K562 (cell line): ENCODE results near the gene COL16A1. TPM values are rescaled to one million over a fixed set of nuclear protein-coding genes. Genes with fewer than 3 reads are reported as not detected.

Source experiments
- ATAC-seq: fragments of 200-7000 bp; cut with Tn5 transposase; 3 replicates; pipeline ENCODE4 v1.9.1; 2020; ENCODE audit warnings: moderate library complexity
- BruUV-seq: library from RNA; stranded (reverse); fragments of 400-500 nt; replicated peaks from 2 replicates; lab custom pipeline; 2021; lab: Mats Ljungman, UMichigan
- CTCF ChIA-PET: fragments of 300-600 bp; formaldehyde crosslinking; extraction: SDS; loops from one replicate; lab custom pipeline; 2021; ENCODE audit warnings: low intra/inter-chr PET ratio; lab: Yijun Ruan, JAX
- POLR2A ChIA-PET: fragments of 300-600, 350-650 bp; sonication (Branson Sonifier 250); formaldehyde crosslinking; extraction: SDS; loops from one replicate; lab custom pipeline; 2021; ENCODE audit warnings: antibody characterized with exemption, inconsistent platforms; lab: Yijun Ruan, JAX
- DNase-seq, 4 experiments: peaks; one replicate each; pipeline versions ENCODE4 v3.0.0 to v3.0.0-alpha.2; 2011 to 2018; ENCODE audit warnings: low spot score in 3 of 4, mixed read lengths in 3 of 4; ENCODE audit errors: extremely low read depth in 1 of 4
- FAIRE-seq: peaks from 2 replicates; lab custom pipeline; 2011; peaks lifted over from hg19 to GRCh38; lab: Jason Lieb, UNC
- H2AFZ ChIP-seq: 2 replicates; pipeline ENCODE4 v1.6.0; 2011; ENCODE audit warnings: low read depth, low read length, control low read depth, inconsistent platforms
- H3K27ac ChIP-seq: fragments of 200-600 bp; 3 replicates; pipeline ENCODE4 v1.8.0; 2011; ENCODE audit warnings: low read depth, mild to moderate bottlenecking, control low read depth, inconsistent platforms, low read length, moderate library complexity, mixed read lengths; ENCODE audit errors: extremely low read depth
- H3K27me3 ChIP-seq, 2 experiments: fragments of 300-600 bp in 1 of 2; 2 replicates in 1 of 2; 3 replicates in 1 of 2; pipeline versions ENCODE4 v1.6.0 to v1.8.0; 2011; ENCODE audit warnings: inconsistent platforms in 2 of 2, low read length in 2 of 2, mild to moderate bottlenecking in 1 of 2, mixed read lengths in 1 of 2, moderate library complexity in 1 of 2; ENCODE audit not compliant: control insufficient read depth in 2 of 2, insufficient read depth in 2 of 2
- H3K36me3 ChIP-seq: fragments of 300-600 bp; 3 replicates; pipeline ENCODE4 v1.8.0; 2011; ENCODE audit warnings: mild to moderate bottlenecking, low read length, inconsistent platforms; ENCODE audit not compliant: control insufficient read depth, insufficient read depth
- H3K4me1 ChIP-seq, 2 experiments: fragments of 200-600 bp in 1 of 2; replicated peaks in 1 of 2; 2 replicates in 1 of 2; 3 replicates in 1 of 2; pipeline versions ENCODE4 v1.5.1 to v1.8.0; 2011; ENCODE audit warnings: inconsistent platforms in 2 of 2, low read length in 2 of 2, mild to moderate bottlenecking in 1 of 2, mixed read lengths in 1 of 2, moderate library complexity in 1 of 2; ENCODE audit not compliant: control insufficient read depth in 2 of 2, insufficient read depth in 2 of 2
- H3K4me2 ChIP-seq: 2 replicates; pipeline ENCODE4 v1.6.1; 2011; ENCODE audit warnings: low read length, control low read depth, inconsistent platforms, mixed read lengths; ENCODE audit not compliant: insufficient read depth
- H3K4me3 ChIP-seq: fragments of 200-600 bp; sonication (generic), shearing (Covaris generic); 2 replicates; pipeline ENCODE4 v1.5.1; 2016; ENCODE audit warnings: control low read depth, inconsistent platforms
- H3K79me2 ChIP-seq: fragments of 200-600 bp; 3 replicates; pipeline ENCODE4 v1.8.0; 2011; ENCODE audit warnings: low read length, inconsistent platforms; ENCODE audit not compliant: control insufficient read depth, insufficient read depth
- H3K9ac ChIP-seq, 2 experiments: 2 replicates each; pipeline versions ENCODE4 v1.6.0 to v1.6.1; 2011; ENCODE audit warnings: low read depth in 2 of 2, low read length in 2 of 2, control low read depth in 1 of 2, inconsistent platforms in 1 of 2, mild to moderate bottlenecking in 1 of 2, mixed read lengths in 1 of 2; ENCODE audit not compliant: insufficient read depth in 1 of 2
- H3K9me1 ChIP-seq: one replicate; pipeline ENCODE4 v1.6.0; 2011; ENCODE audit warnings: inconsistent platforms, mild to moderate bottlenecking, low read length, moderate library complexity; ENCODE audit not compliant: control insufficient read depth, insufficient read depth
- H3K9me3 ChIP-seq: replicated peaks from 2 replicates; pipeline ENCODE4 v1.5.1; 2011; ENCODE audit warnings: low read depth, low read length, inconsistent platforms; ENCODE audit not compliant: control insufficient read depth, insufficient read depth
- H4K20me1 ChIP-seq: replicated peaks from 2 replicates; pipeline ENCODE4 v1.6.1; 2011; ENCODE audit warnings: low read length, inconsistent platforms, mixed read lengths; ENCODE audit not compliant: control insufficient read depth, insufficient read depth
- ATF7 ChIP-seq: fragments of 450-650 bp; IDR thresholded peaks from 2 replicates; pipeline ENCODE4 v1.7.1; 2014; ENCODE audit warnings: mild to moderate bottlenecking, moderate library complexity
- BDP1 ChIP-seq: IDR thresholded peaks from 3 replicates; pipeline ENCODE4 v1.6.1; 2011; ENCODE audit not compliant: insufficient read length, insufficient read depth
- CREB5 ChIP-seq: fragments of 250-450 bp; sonication (Bioruptor Pico); IDR thresholded peaks from 2 replicates; pipeline ENCODE4 v1.5.0; 2020; ENCODE audit warnings: mild to moderate bottlenecking
- PHTF2 ChIP-seq: fragments of 250-450 bp; sonication (Bioruptor Pico); IDR thresholded peaks from 2 replicates; pipeline ENCODE4 v1.5.0; 2021; ENCODE audit warnings: mild to moderate bottlenecking
- ZBTB2 ChIP-seq: fragments of 450-650 bp; IDR thresholded peaks from 2 replicates; pipeline ENCODE4 v1.6.1; 2016; ENCODE audit warnings: antibody characterized with exemption
- WGBS: fragments of 100-300 bp; shearing (Covaris generic); methylation state at CpG from one replicate; pipeline ENCODE4 v1.1.6; 2016; ENCODE audit warnings: low coverage, mixed read lengths; ENCODE audit not compliant: insufficient coverage; ENCODE audit errors: missing lambda C conversion rate; 5-methylcytosine and 5-hydroxymethylcytosine counted together
- in situ Hi-C: fragments of 300-500 bp; cut with MboI; formaldehyde crosslinking; loops from 4 replicates; pipeline ENCODE4 v1.15.0; 2018; ENCODE audit warnings: inconsistent platforms, mixed read lengths
- intact Hi-C: fragments of 100-400 bp; cut with micrococcal nuclease; formaldehyde crosslinking; loops from 2 replicates; pipeline ENCODE4 v1.14.2; 2022
- polyA plus RNA-seq, 8 experiments: library from polyadenylated mRNA; depleted of rRNA in 4 of 8; stranded (reverse) in 5 of 8; unstranded in 3 of 8; fragments of >200 nt; fragmentation: Nextera tagmentation in 2 of 8; fragmentation: Illumina TruSeq in 1 of 8; extraction: Ambion mirVana in 2 of 8; extraction: Trizol in 1 of 8; gene quantifications; 2 replicates each; pipeline versions ENCODE4 v1.2.1 to v1.2.3, GENCODE V29; 2011 to 2014; ENCODE audit warnings: inconsistent platforms in 1 of 8, missing spikeins in 1 of 8
- total RNA-seq, 7 experiments: library from RNA; depleted of rRNA in 6 of 7; stranded (reverse); fragments of >200 nt in 6 of 7; fragmentation: Illumina TruSeq in 2 of 7; extraction: Trizol in 2 of 7; gene quantifications; 2 replicates each; pipeline versions ENCODE4 v1.2.1 to v1.2.3, GENCODE V29; 2011 to 2021; ENCODE audit warnings: low replicate concordance in 1 of 7

The COL16A1 gene
- total and polyA plus RNA-seq, 9 of the 15 experiments (the other 6 are each of a cell fraction or from before 2014, with no cell fraction given), result 0.11 to 0.60 (median 0.11) TPM; not detected in 6

- POLR2A ChIA-PET, result interaction anchor here (0.5 to 1.8 kb wide), 4 partner anchors 13 to 124 kb away, joined by 3 to 5 read pairs (median 4); no protein-coding TSS in a partner anchor
- no peaks in the 10 kb centered on the region for H3K79me2 ChIP-seq
- in situ Hi-C loops, result no loop called here
These were observed 39.3 kb downstream of the COL16A1 start for GRCh38 chr1:31664528-31664927.

More at GRCh38 chr1:31664528-31664927, 39.3 kb downstream of the COL16A1 start:
- TF ChIP-seq ZBTB2 (no peak), PHTF2 (CRISPR knock-in tag) (no peak), ATF7 (no peak), CREB5 (CRISPR knock-in tag) (no peak), BDP1 (no peak)
- TF ChIP-seq, all 486 proteins: peak for 0
- Histone ChIP-seq H3K4me1 (peaks cover 0 to 11% of the 10 kb centered on the region in 2 experiments; a peak in 2 of 5 replicates), H3K9ac (peak overlapping the region in 1 of 2 experiments; percentile 38; a peak in 1 of 4 replicates), H4K20me1 (peaks cover 18% of the 10 kb centered on the region; the same call in 1 of the 2 replicates), H3K4me3 (no peak overlapping the region), H3K27me3 (peaks cover 16 to 78% of the 10 kb centered on the region in 2 experiments), H3K36me3 (no peaks in the 10 kb centered on the region), H3K27ac (no peak overlapping the region), H3K4me2 (no peak overlapping the region), H3K9me1 (no peaks in the 10 kb centered on the region), H3K9me3 (no peaks in the 10 kb centered on the region), H2AFZ (no peak overlapping the region)
- BruUV-seq, result no TSS peak
- WGBS, result 7% methylated on average over 9 of the region's 9 CpGs
- intact Hi-C loops, result loop anchor here (1.0 to 5.0 kb wide), 3 partner anchors 81 to 748 kb away; no protein-coding TSS in a partner anchor
- ATAC-seq (peak; percentile 11), DNase-seq (no peak), FAIRE-seq (no peak)
- CTCF ChIA-PET, result interaction anchor here (0.7 to 3.6 kb wide), 4 partner anchors 54 to 749 kb away, joined by 3 to 46 read pairs (median 15); no protein-coding TSS in a partner anchor
